ENCODE measurements around the gene MCM7.

MCM7 gene

GRCh38 chr7:100137851-100138760 lies 36.9 kb upstream of the MCM7 start:
- Histone ChIP-seq H3F3A (ENCODE audit: low read depth) (no peaks in the 10 kb centered on the region), H3K4me2 (ENCODE audit: low read depth, low read length, poor library complexity, severe bottlenecking) (peak overlapping the region; percentile 35), H3K9me3 (ENCODE audit: insufficient read depth, low read depth, low read length) (no peaks in the 10 kb centered on the region), H3K4me3 (ENCODE audit: low read length, poor library complexity, severe bottlenecking) (no peak overlapping the region), H3K79me2 (ENCODE audit: insufficient read depth, low read length) (no peaks in the 10 kb centered on the region), H4K20me1 (ENCODE audit: insufficient read depth, low read length, poor library complexity, severe bottlenecking) (no peaks in the 10 kb centered on the region), H2AFZ (ENCODE audit: low read length) (peak overlapping the region; percentile 81), H3K36me3 (ENCODE audit: insufficient read depth, low read length) (no peaks in the 10 kb centered on the region), H3K9me2 (replicated peaks; ENCODE audit: low read depth, low read length) (no peaks in the 10 kb centered on the region), H3K27me3 (ENCODE audit: insufficient read depth, low read length, poor library complexity, severe bottlenecking) (no peaks in the 10 kb centered on the region), H3K9ac (ENCODE audit: low read depth, low read length, poor library complexity, severe bottlenecking) (no peak overlapping the region), H3K4me1 (ENCODE audit: insufficient read depth, low read length, poor library complexity, severe bottlenecking) (peaks cover 4% of the 10 kb centered on the region)
- TF ChIP-seq CTCF (conservative IDR thresholded peaks at IDR 0.05; ENCODE audit: low read length), result no peak
- TF ChIP-seq EZH2phosphoT487 (IDR thresholded peaks at IDR 0.05; ENCODE audit: borderline replicate concordance), result no peak

- H3K9me3 ChIP-seq (ENCODE audit: insufficient read depth, low read depth, low read length), result no peaks in the 10 kb centered on the region
- H3K36me3 ChIP-seq (ENCODE audit: insufficient read depth, low read length), result no peaks in the 10 kb centered on the region
- H3K4me3 ChIP-seq (ENCODE audit: low read length, poor library complexity, severe bottlenecking), result no peak overlapping the region
- H4K20me1 ChIP-seq (ENCODE audit: insufficient read depth, low read length, poor library complexity, severe bottlenecking), result no peaks in the 10 kb centered on the region
- peaks cover 6% of the 10 kb centered on the region for H3K4me1 ChIP-seq (ENCODE audit: insufficient read depth, low read length, poor library complexity, severe bottlenecking)
- no peaks in the 10 kb centered on the region for H3K27me3 ChIP-seq (ENCODE audit: insufficient read depth, low read length, poor library complexity, severe bottlenecking)
- H3F3A ChIP-seq (ENCODE audit: low read depth), result no peaks in the 10 kb centered on the region
- H2AFZ ChIP-seq (ENCODE audit: low read length), result peak overlapping the region; percentile 36; the same call in 1 of the 2 replicates
- no peaks in the 10 kb centered on the region for H3K79me2 ChIP-seq (ENCODE audit: insufficient read depth, low read length)
- TF ChIP-seq CTCF (conservative IDR thresholded peaks at IDR 0.05; ENCODE audit: low read length), result peak; percentile 83
- TF ChIP-seq EZH2phosphoT487 (IDR thresholded peaks at IDR 0.05; ENCODE audit: borderline replicate concordance), result no peak
- H3K9ac ChIP-seq (ENCODE audit: low read depth, low read length, poor library complexity, severe bottlenecking), result no peak overlapping the region
- no peak overlapping the region for H3K4me2 ChIP-seq (ENCODE audit: low read depth, low read length, poor library complexity, severe bottlenecking)
- no peaks in the 10 kb centered on the region for H3K9me2 ChIP-seq (replicated peaks; ENCODE audit: low read depth, low read length)
Measured at GRCh38 chr7:100132697-100133151, 31.5 kb upstream of the MCM7 start.

- TF ChIP-seq EZH2phosphoT487 (IDR thresholded peaks at IDR 0.05; ENCODE audit: borderline replicate concordance), result no peak
- no peak for TF ChIP-seq CTCF (conservative IDR thresholded peaks at IDR 0.05; ENCODE audit: low read length)
- H3F3A ChIP-seq (ENCODE audit: low read depth), result no peaks in the 10 kb centered on the region
- H3K4me2 ChIP-seq (ENCODE audit: low read depth, low read length, poor library complexity, severe bottlenecking), result no peak overlapping the region
- no peaks in the 10 kb centered on the region for H3K27me3 ChIP-seq (ENCODE audit: insufficient read depth, low read length, poor library complexity, severe bottlenecking)
- H3K79me2 ChIP-seq (ENCODE audit: insufficient read depth, low read length), result no peaks in the 10 kb centered on the region
- peaks cover 6% of the 10 kb centered on the region for H3K4me1 ChIP-seq (ENCODE audit: insufficient read depth, low read length, poor library complexity, severe bottlenecking)
- H3K9me2 ChIP-seq (replicated peaks; ENCODE audit: low read depth, low read length), result no peaks in the 10 kb centered on the region
- no peaks in the 10 kb centered on the region for H3K36me3 ChIP-seq (ENCODE audit: insufficient read depth, low read length)
- no peaks in the 10 kb centered on the region for H4K20me1 ChIP-seq (ENCODE audit: insufficient read depth, low read length, poor library complexity, severe bottlenecking)
- no peak overlapping the region for H2AFZ ChIP-seq (ENCODE audit: low read length)
- no peak overlapping the region for H3K4me3 ChIP-seq (ENCODE audit: low read length, poor library complexity, severe bottlenecking)
- H3K9ac ChIP-seq (ENCODE audit: low read depth, low read length, poor library complexity, severe bottlenecking), result no peak overlapping the region
- no peaks in the 10 kb centered on the region for H3K9me3 ChIP-seq (ENCODE audit: insufficient read depth, low read depth, low read length)
Measured at GRCh38 chr7:100132126-100132525, 30.9 kb upstream of the MCM7 start.
